Upper lobe of right lung (tissue), 1 donor: Measurements from ENCODE around the gene SECTM1. TPM values are rescaled to one million over a fixed set of nuclear protein-coding genes. Genes with fewer than 3 reads are reported as not detected.

Experiments
- ATAC-seq: fragments of 200-7000 bp; cut with Tn5 transposase; one replicate; pipeline ENCODE4 v1.9.1; 2020; ENCODE audit warnings: mild to moderate bottlenecking, moderate library complexity
- DNase-seq: peaks from one replicate; pipeline ENCODE4 v3.0.0-alpha.2; 2020
- H3K27ac ChIP-seq: fragments of 200-600 bp; one replicate; pipeline ENCODE4 v1.8.0; 2022
- H3K27me3 ChIP-seq: fragments of 200-600 bp; one replicate; pipeline ENCODE4 v1.8.0; 2022; ENCODE audit warnings: mild to moderate bottlenecking
- H3K36me3 ChIP-seq: fragments of 200-600 bp; one replicate; pipeline ENCODE4 v1.8.0; 2022
- H3K4me1 ChIP-seq: fragments of 200-600 bp; one replicate; pipeline ENCODE4 v1.8.0; 2022
- H3K4me3 ChIP-seq: fragments of 200-600 bp; one replicate; pipeline ENCODE4 v1.8.0; 2022; ENCODE audit warnings: mild to moderate bottlenecking
- H3K9me3 ChIP-seq: fragments of 200-600 bp; one replicate; pipeline ENCODE4 v1.8.0; 2022
- CTCF ChIP-seq: fragments of 200-600 bp; IDR thresholded peaks from one replicate; pipeline ENCODE4 v1.8.0; 2022; ENCODE audit warnings: antibody characterized with exemption
- intact Hi-C: fragments of 100-400 bp; cut with DNase I; formaldehyde crosslinking; loops from one replicate; pipeline ENCODE4 v1.11.0; 2022
- total RNA-seq: library from RNA; stranded (reverse); fragmentation: NEBNext Ultra II Directional; extraction: Animal tissue kit (Norgen Biotek cat#: 25700); gene quantifications from one replicate; pipeline ENCODE4 v1.2.1, GENCODE V29; 2021
- donor health status: DM: no; HTN: yes; CAD: no; lungs with severe emphysema.

The SECTM1 gene
- total RNA-seq, 1 donor from 2014 or later, result 26.4 TPM

- H3K27ac ChIP-seq, result no peak overlapping the region
- no peaks in the 10 kb centered on the region for H3K36me3 ChIP-seq
- H3K27me3 ChIP-seq, result peaks cover 36% of the 10 kb centered on the region
- H3K9me3 ChIP-seq, result no peaks in the 10 kb centered on the region
- H3K4me3 ChIP-seq, result no peak overlapping the region
- peaks cover 10% of the 10 kb centered on the region for H3K4me1 ChIP-seq
- intact Hi-C loops, result no loop called here
- DNase-seq, result no peak
- TF ChIP-seq CTCF, result no peak
- no peak for ATAC-seq
These were observed 19.4 kb downstream of the SECTM1 start for GRCh38 chr17:82314012-82314726.

GRCh38 chr17:82313195-82314011 lies 20.2 kb downstream of the SECTM1 start:
- intact Hi-C loops, result no loop called here

GRCh38 chr17:82311971-82312370 lies 21.6 kb downstream of the SECTM1 start:
- H3K4me3 ChIP-seq, result no peak overlapping the region
- no peaks in the 10 kb centered on the region for H3K36me3 ChIP-seq
- peaks cover 10% of the 10 kb centered on the region for H3K4me1 ChIP-seq
- no peak for TF ChIP-seq CTCF
- no peak overlapping the region for H3K27ac ChIP-seq
- DNase-seq, result no peak
- no peaks in the 10 kb centered on the region for H3K9me3 ChIP-seq
- ATAC-seq, result no peak
- intact Hi-C loops, result no loop called here
- peaks cover 36% of the 10 kb centered on the region for H3K27me3 ChIP-seq

More at GRCh38 chr17:82313195-82314011, 20.2 kb downstream of the SECTM1 start:
- peaks cover 36% of the 10 kb centered on the region for H3K27me3 ChIP-seq
- no peak for DNase-seq
- no peaks in the 10 kb centered on the region for H3K9me3 ChIP-seq
- H3K27ac ChIP-seq, result no peak overlapping the region
- no peak for ATAC-seq
- H3K4me3 ChIP-seq, result no peak overlapping the region
- peaks cover 10% of the 10 kb centered on the region for H3K4me1 ChIP-seq
- no peak for TF ChIP-seq CTCF
- no peaks in the 10 kb centered on the region for H3K36me3 ChIP-seq

- H3K36me3 ChIP-seq, result no peaks in the 10 kb centered on the region
- ATAC-seq, result no peak
These were observed 22.7 kb downstream of the SECTM1 start for GRCh38 chr17:82310877-82311276.

More at GRCh38 chr17:82310877-82311276, 22.7 kb downstream of the SECTM1 start:
- DNase-seq, result no peak
- Histone ChIP-seq H3K27me3 (peaks cover 34% of the 10 kb centered on the region), H3K9me3 (no peaks in the 10 kb centered on the region), H3K4me3 (no peak overlapping the region), H3K4me1 (peaks cover 6% of the 10 kb centered on the region), H3K27ac (no peak overlapping the region)
- no peak for TF ChIP-seq CTCF
- intact Hi-C loops, result no loop called here
